GM23248 (cell line): ENCODE results near the gene SLC18A3.

ENCODE experiments used
- EZH2 ChIP-seq: fragments of 200-600 bp; sonication (generic); IDR thresholded peaks from 2 replicates; pipeline ENCODE4 v1.6.1; 2018; ENCODE audit warnings: antibody characterized with exemption, mild to moderate bottlenecking; ENCODE audit not compliant: insufficient read depth, poor library complexity, severe bottlenecking
- EZH2phosphoT487 ChIP-seq: fragments of 200-600 bp; sonication (generic); IDR thresholded peaks from 2 replicates; pipeline ENCODE4 v1.6.1; 2018; ENCODE audit warnings: antibody characterized with exemption, moderate library complexity, mild to moderate bottlenecking, low read depth; ENCODE audit not compliant: insufficient read depth

- TF ChIP-seq EZH2 (peak; percentile 83), EZH2phosphoT487 (no peak)
Measured at GRCh38 chr10:49610458-49611165, 502 bp downstream of the SLC18A3 start.
